Measurements from ENCODE around the gene DDX24.

The DDX24 gene

GRCh38 chr14:94080621-94081385 is at the start of gene DDX24, which contains the start of gene IFI27L1:
Gene DDX24 (minus strand): TSS chr14:94081202. CDS start chr14:94079742, 1,460 bp downstream.
Gene IFI27L1 (plus strand): TSS chr14:94081310. CDS start chr14:94096938, 15,628 bp downstream.
- no peak for TF ChIP-seq CTCF (IDR thresholded peaks at IDR 0.05)

- no peak for TF ChIP-seq CTCF (IDR thresholded peaks at IDR 0.05)
These were observed 48.9 kb upstream of the DDX24 start for GRCh38 chr14:94129758-94130414.

- 0 out of 2 replicates have a peak, but pooled peaks have one; percentile 12 for TF ChIP-seq CTCF (IDR thresholded peaks at IDR 0.05)
These were observed 48.2 kb upstream of the DDX24 start, which contains the start of gene IFI27L2 for GRCh38 chr14:94129111-94129757. Gene IFI27L2 (minus strand): TSS chr14:94129604. CDS start chr14:94129564, 40 bp downstream.

- TF ChIP-seq CTCF (IDR thresholded peaks at IDR 0.05), result no peak
These were observed 47.3 kb upstream of the DDX24 start for GRCh38 chr14:94128216-94128839.

GRCh38 chr14:94127330-94127729 is 46.3 kb upstream of the DDX24 start:
- TF ChIP-seq CTCF (IDR thresholded peaks at IDR 0.05), result no peak

GRCh38 chr14:94126800-94127199 is 45.8 kb upstream of the DDX24 start:
- no peak for TF ChIP-seq CTCF (IDR thresholded peaks at IDR 0.05)

GRCh38 chr14:94126419-94126677 is 45.3 kb upstream of the DDX24 start:
- TF ChIP-seq CTCF (IDR thresholded peaks at IDR 0.05), result no peak

All from LNCAP (cell line).